ENCODE measurements around the gene TMEM229A. TPM values are rescaled to one million over a fixed set of nuclear protein-coding genes. Genes with fewer than 3 reads are reported as not detected.
"Not testable (repeated sequence)": the region's sequence is repeated elsewhere in the genome, so short reads cannot be mapped to it uniquely, and the experiment has no call there.

TMEM229A gene
- total RNA-seq, 1 donor from 2014 or later: 0.26 TPM

GRCh38 chr7:124020060-124020459 lies 12.8 kb downstream of the TMEM229A start:
- no peaks in the 10 kb centered on the region for H3K27me3 Mint-ChIP-seq (ENCODE audit: unreplicated experiment)
- H3K27ac Mint-ChIP-seq (ENCODE audit: unreplicated experiment): no peak overlapping the region
- no peaks in the 10 kb centered on the region for H3K9me3 Mint-ChIP-seq (ENCODE audit: unreplicated experiment)
- no peak for DNase-seq (ENCODE audit: low spot score)
- no peak for TF ChIP-seq CTCF (IDR thresholded peaks at IDR 0.05; ENCODE audit: unreplicated experiment)
- no peaks in the 10 kb centered on the region for H3K36me3 Mint-ChIP-seq (ENCODE audit: low read depth, unreplicated experiment)
- H3K4me3 Mint-ChIP-seq (ENCODE audit: unreplicated experiment): no peak overlapping the region
- H3K4me1 Mint-ChIP-seq (ENCODE audit: unreplicated experiment): no peaks in the 10 kb centered on the region

GRCh38 chr7:124013306-124013705 lies 19.6 kb downstream of the TMEM229A start:
- no peaks in the 10 kb centered on the region for H3K4me1 Mint-ChIP-seq (ENCODE audit: unreplicated experiment)
- H3K36me3 Mint-ChIP-seq (ENCODE audit: low read depth, unreplicated experiment): no peaks in the 10 kb centered on the region
- DNase-seq (ENCODE audit: low spot score): no peak
- H3K9me3 Mint-ChIP-seq (ENCODE audit: unreplicated experiment): no peaks in the 10 kb centered on the region
- no peak overlapping the region for H3K27ac Mint-ChIP-seq (ENCODE audit: unreplicated experiment)
- no peak overlapping the region for H3K4me3 Mint-ChIP-seq (ENCODE audit: unreplicated experiment)
- TF ChIP-seq CTCF (IDR thresholded peaks at IDR 0.05; ENCODE audit: unreplicated experiment): no peak
- H3K27me3 Mint-ChIP-seq (ENCODE audit: unreplicated experiment): peaks cover 2% of the 10 kb centered on the region

GRCh38 chr7:124012864-124013263 lies 20.0 kb downstream of the TMEM229A start:
- Mint-ChIP-seq H3K27me3 (ENCODE audit: unreplicated experiment) (peaks cover 2% of the 10 kb centered on the region), H3K27ac (ENCODE audit: unreplicated experiment) (no peak overlapping the region), H3K9me3 (ENCODE audit: unreplicated experiment) (no peaks in the 10 kb centered on the region), H3K4me1 (ENCODE audit: unreplicated experiment) (no peaks in the 10 kb centered on the region), H3K36me3 (ENCODE audit: low read depth, unreplicated experiment) (no peaks in the 10 kb centered on the region), H3K4me3 (ENCODE audit: unreplicated experiment) (no peak overlapping the region)
- TF ChIP-seq CTCF (IDR thresholded peaks at IDR 0.05; ENCODE audit: unreplicated experiment): no peak
- no peak for DNase-seq (ENCODE audit: low spot score)

GRCh38 chr7:124009321-124009720 lies 23.5 kb downstream of the TMEM229A start:
- no peak for TF ChIP-seq CTCF (IDR thresholded peaks at IDR 0.05; ENCODE audit: unreplicated experiment)
- DNase-seq (ENCODE audit: low spot score): no peak
- peaks cover 2% of the 10 kb centered on the region for H3K27me3 Mint-ChIP-seq (ENCODE audit: unreplicated experiment)
- H3K36me3 Mint-ChIP-seq (ENCODE audit: low read depth, unreplicated experiment): no peaks in the 10 kb centered on the region
- no peak overlapping the region for H3K4me3 Mint-ChIP-seq (ENCODE audit: unreplicated experiment)
- H3K4me1 Mint-ChIP-seq (ENCODE audit: unreplicated experiment): no peaks in the 10 kb centered on the region
- H3K27ac Mint-ChIP-seq (ENCODE audit: unreplicated experiment): no peak overlapping the region
- H3K9me3 Mint-ChIP-seq (ENCODE audit: unreplicated experiment): no peaks in the 10 kb centered on the region

GRCh38 chr7:124008296-124008695 lies 24.6 kb downstream of the TMEM229A start:
- not testable (repeated sequence) for H3K27ac Mint-ChIP-seq (ENCODE audit: unreplicated experiment); H3K9me3 Mint-ChIP-seq (ENCODE audit: unreplicated experiment); DNase-seq (ENCODE audit: low spot score)

GRCh38 chr7:123999703-124000102 lies 33.2 kb downstream of the TMEM229A start:
- DNase-seq (ENCODE audit: low spot score): no peak
- H3K4me1 Mint-ChIP-seq (ENCODE audit: unreplicated experiment): no peaks in the 10 kb centered on the region
- H3K36me3 Mint-ChIP-seq (ENCODE audit: low read depth, unreplicated experiment): no peaks in the 10 kb centered on the region
- H3K9me3 Mint-ChIP-seq (ENCODE audit: unreplicated experiment): peaks cover 4% of the 10 kb centered on the region
- TF ChIP-seq CTCF (IDR thresholded peaks at IDR 0.05; ENCODE audit: unreplicated experiment): no peak
- H3K4me3 Mint-ChIP-seq (ENCODE audit: unreplicated experiment): no peak overlapping the region
- no peaks in the 10 kb centered on the region for H3K27me3 Mint-ChIP-seq (ENCODE audit: unreplicated experiment)
- H3K27ac Mint-ChIP-seq (ENCODE audit: unreplicated experiment): no peak overlapping the region

More at GRCh38 chr7:124008296-124008695, 24.6 kb downstream of the TMEM229A start:
- not testable (repeated sequence) for H3K27me3 Mint-ChIP-seq (ENCODE audit: unreplicated experiment); H3K36me3 Mint-ChIP-seq (ENCODE audit: low read depth, unreplicated experiment); H3K4me3 Mint-ChIP-seq (ENCODE audit: unreplicated experiment); H3K4me1 Mint-ChIP-seq (ENCODE audit: unreplicated experiment)
